GM21381 (cell line): ENCODE results near the gene EPAS1.

Experiments
- ATAC-seq: cut with Tn5 transposase; IDR thresholded peaks from one replicate; pipeline ENCODE4 v1.9.1; 2021; ENCODE audit warnings: mild to moderate bottlenecking, moderate library complexity; ENCODE audit not compliant: unreplicated experiment

The EPAS1 gene

GRCh38 chr2:46380038-46380940, 83.1 kb downstream of the EPAS1 start:
- no peak for ATAC-seq

- ATAC-seq, result no peak
Observed at GRCh38 chr2:46381263-46381849, 84.1 kb downstream of the EPAS1 start.

GRCh38 chr2:46381871-46382270, 84.7 kb downstream of the EPAS1 start:
- no peak for ATAC-seq

- ATAC-seq, result no peak
Observed at GRCh38 chr2:46382331-46383112, 85.3 kb downstream of the EPAS1 start.

- ATAC-seq, result no peak
Observed at GRCh38 chr2:46383113-46383395, 85.8 kb downstream of the EPAS1 start.

GRCh38 chr2:46383784-46384456, 86.7 kb downstream of the EPAS1 start:
- ATAC-seq, result no peak

- ATAC-seq, result no peak
Observed at GRCh38 chr2:46384457-46384815, 87.2 kb downstream of the EPAS1 start.

GRCh38 chr2:46385786-46386577, 88.8 kb downstream of the EPAS1 start:
- no peak for ATAC-seq

- no peak for ATAC-seq
Observed at GRCh38 chr2:46386763-46387162, 89.6 kb downstream of the EPAS1 start.

- ATAC-seq, result no peak
Observed at GRCh38 chr2:46387292-46387691, 90.1 kb downstream of the EPAS1 start.

GRCh38 chr2:46387886-46388515, 90.8 kb downstream of the EPAS1 start:
- no peak for ATAC-seq

GRCh38 chr2:46388881-46389280, 91.7 kb downstream of the EPAS1 start:
- ATAC-seq, result no peak

- ATAC-seq, result no peak
Observed at GRCh38 chr2:46389417-46389916, 92.3 kb downstream of the EPAS1 start.

GRCh38 chr2:46390036-46390435, 92.8 kb downstream of the EPAS1 start:
- no peak for ATAC-seq

- no peak for ATAC-seq
Observed at GRCh38 chr2:46390901-46391395, 93.7 kb downstream of the EPAS1 start.

- ATAC-seq, result no peak
Observed at GRCh38 chr2:46392561-46393346, 95.5 kb downstream of the EPAS1 start.

GRCh38 chr2:46393347-46393820, 96.2 kb downstream of the EPAS1 start:
- ATAC-seq, result no peak

- ATAC-seq, result no peak
Observed at GRCh38 chr2:46393865-46394264, 96.7 kb downstream of the EPAS1 start.
